NB4 (cell line): ENCODE results near the gene CASZ1.

Source experiments
- DNase-seq: peaks from one replicate; pipeline ENCODE4 v3.0.0; 2010; ENCODE audit warnings: low read depth
- H3K4me3 ChIP-seq: one replicate; pipeline ENCODE4 v1.5.1; 2011; ENCODE audit warnings: mild to moderate bottlenecking, low read depth, low read length, moderate library complexity
- MYC ChIP-seq: IDR thresholded peaks from 2 replicates; pipeline ENCODE4 v1.6.1; 2011; ENCODE audit warnings: low read depth, low read length
- POLR2A ChIP-seq: IDR thresholded peaks from 2 replicates; pipeline ENCODE4 v1.6.1; 2011; ENCODE audit warnings: mild to moderate bottlenecking; ENCODE audit not compliant: insufficient read length; ENCODE audit errors: extremely low read depth
- TF ChIP-seq, protein P1 (sequence below): IDR thresholded peaks from one replicate; pipeline ENCODE4 v1.5.1; 2012; ENCODE audit warnings: low read depth, low read length
- TF ChIP-seq, protein P2 (sequence below): IDR thresholded peaks from 2 replicates; pipeline ENCODE4 v1.6.1; 2011; ENCODE audit warnings: low read depth, low read length

The CASZ1 gene

DNA sequence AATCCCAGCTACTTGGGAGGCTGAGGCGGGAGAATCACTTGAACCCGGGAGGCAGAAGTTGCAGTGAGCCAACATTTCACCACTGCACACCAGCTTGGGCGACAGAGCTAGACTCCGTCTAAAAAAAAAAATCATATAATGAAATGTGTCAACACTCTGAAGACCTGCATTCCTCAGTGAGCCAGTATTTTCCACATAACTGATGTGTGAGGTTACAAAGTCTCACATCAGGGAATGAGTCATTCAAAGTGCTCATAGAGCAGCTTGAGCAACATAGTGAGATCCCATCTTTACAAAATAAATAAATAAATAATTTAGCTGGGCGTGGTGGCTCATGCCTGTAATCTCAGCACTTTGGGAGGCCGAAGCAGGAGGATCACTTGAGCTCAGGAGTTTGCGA lies 65.5 kb downstream of the CASZ1 start:
- DNase-seq = no peak
- TF ChIP-seq, protein P1, sequence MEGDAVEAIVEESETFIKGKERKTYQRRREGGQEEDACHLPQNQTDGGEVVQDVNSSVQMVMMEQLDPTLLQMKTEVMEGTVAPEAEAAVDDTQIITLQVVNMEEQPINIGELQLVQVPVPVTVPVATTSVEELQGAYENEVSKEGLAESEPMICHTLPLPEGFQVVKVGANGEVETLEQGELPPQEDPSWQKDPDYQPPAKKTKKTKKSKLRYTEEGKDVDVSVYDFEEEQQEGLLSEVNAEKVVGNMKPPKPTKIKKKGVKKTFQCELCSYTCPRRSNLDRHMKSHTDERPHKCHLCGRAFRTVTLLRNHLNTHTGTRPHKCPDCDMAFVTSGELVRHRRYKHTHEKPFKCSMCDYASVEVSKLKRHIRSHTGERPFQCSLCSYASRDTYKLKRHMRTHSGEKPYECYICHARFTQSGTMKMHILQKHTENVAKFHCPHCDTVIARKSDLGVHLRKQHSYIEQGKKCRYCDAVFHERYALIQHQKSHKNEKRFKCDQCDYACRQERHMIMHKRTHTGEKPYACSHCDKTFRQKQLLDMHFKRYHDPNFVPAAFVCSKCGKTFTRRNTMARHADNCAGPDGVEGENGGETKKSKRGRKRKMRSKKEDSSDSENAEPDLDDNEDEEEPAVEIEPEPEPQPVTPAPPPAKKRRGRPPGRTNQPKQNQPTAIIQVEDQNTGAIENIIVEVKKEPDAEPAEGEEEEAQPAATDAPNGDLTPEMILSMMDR = no peak
- TF ChIP-seq, protein P2, sequence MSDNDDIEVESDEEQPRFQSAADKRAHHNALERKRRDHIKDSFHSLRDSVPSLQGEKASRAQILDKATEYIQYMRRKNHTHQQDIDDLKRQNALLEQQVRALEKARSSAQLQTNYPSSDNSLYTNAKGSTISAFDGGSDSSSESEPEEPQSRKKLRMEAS = no peak
- TF ChIP-seq MYC (no peak), POLR2A (no peak)
- no peak overlapping the region for H3K4me3 ChIP-seq

DNA sequence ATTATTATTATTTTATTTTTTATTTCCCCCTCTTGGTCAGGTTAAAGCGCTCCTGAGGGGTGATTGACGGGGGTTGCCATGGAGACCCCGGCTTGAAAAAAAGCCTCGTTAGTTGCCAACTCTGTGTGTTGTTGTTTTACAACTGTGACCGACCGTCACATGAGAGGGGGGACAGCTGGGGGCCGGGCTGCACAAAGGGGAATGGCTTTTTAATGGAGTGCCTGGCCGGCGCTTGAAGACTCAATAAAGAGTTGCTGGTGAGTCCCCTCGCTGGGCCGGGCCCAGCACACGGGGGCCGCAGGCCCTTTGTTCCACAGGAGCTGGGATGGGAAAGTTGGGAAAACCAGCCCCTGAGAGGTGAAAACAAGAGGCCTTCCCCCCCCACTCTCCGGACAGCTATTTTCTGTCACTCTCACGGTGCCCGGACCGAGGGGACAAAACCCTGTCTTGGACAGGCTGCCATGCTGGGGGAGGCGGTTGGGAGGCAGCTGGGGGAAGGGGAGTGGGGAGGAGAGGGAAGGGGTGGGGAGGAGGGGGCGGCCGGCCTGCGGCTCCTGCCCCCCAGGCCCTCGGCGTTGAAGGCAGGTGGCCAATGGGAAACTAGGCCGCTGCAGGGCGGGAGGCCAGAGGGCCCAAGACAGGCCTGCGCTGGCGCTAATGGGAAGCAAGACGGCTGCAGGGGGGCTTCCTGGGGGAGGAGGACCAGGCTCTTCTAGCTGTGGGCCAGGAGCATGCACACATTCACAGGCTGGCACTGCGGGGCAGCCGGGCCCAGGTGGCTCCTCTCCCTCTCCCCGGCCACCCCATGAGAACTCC lies 67.6 kb downstream of the CASZ1 start:
- H3K4me3 ChIP-seq = no peak overlapping the region
- no peak for DNase-seq
- TF ChIP-seq MYC (no peak), POLR2A (no peak)
- TF ChIP-seq, protein P1 = no peak
- TF ChIP-seq, protein P2 = no peak

DNA sequence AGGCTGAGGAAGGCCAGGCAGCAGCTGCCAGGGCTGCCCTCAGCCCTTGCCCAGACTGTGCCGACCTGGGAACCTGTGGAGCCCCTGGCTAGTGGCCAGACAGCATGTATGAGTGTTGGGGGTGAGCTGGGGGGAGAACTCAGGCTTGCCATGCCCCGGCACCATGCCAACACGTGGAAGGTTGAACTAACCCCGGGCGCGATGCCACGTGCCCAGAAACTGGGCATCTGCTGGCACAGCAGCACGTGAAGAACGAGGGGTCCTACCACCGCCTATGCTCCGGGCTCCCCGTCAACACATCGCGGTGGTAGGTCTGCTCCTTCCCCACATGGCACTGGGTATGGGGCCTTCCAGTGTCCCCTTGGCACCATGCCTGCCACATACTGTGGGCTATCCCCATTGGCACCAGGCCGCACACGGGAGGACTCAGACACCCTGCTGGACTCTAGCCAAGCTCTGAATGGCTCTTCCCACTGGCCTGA lies 68.7 kb downstream of the CASZ1 start:
- TF ChIP-seq MYC (no peak), POLR2A (no peak)
- TF ChIP-seq, protein P1 = no peak
- TF ChIP-seq, protein P2 = no peak
- DNase-seq = no peak
- no peak overlapping the region for H3K4me3 ChIP-seq

DNA sequence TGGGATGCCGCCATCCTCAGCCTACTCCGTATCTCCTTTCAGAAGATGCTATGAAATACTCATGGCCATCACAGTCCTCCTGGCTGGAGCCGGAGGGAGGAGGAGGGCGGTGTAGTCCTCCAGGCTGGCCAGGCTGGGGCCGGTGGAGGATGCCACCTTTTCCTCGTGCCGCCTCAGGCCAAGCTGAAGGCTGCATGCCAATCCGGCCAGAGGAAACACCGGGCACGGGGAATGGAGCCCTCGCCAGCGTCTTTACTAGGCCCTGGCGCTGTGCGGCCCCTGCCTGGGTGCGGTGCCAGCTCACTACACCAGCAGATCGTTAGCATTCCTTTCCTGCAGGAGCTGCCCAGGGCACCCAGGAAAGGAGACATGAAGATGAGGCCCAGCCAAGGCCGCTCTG lies 70.1 kb downstream of the CASZ1 start:
- no peak overlapping the region for H3K4me3 ChIP-seq
- no peak for DNase-seq
- TF ChIP-seq, protein P2 = no peak
- TF ChIP-seq, protein P1 = no peak
- no peak for TF ChIP-seq MYC
- TF ChIP-seq POLR2A = no peak

DNA sequence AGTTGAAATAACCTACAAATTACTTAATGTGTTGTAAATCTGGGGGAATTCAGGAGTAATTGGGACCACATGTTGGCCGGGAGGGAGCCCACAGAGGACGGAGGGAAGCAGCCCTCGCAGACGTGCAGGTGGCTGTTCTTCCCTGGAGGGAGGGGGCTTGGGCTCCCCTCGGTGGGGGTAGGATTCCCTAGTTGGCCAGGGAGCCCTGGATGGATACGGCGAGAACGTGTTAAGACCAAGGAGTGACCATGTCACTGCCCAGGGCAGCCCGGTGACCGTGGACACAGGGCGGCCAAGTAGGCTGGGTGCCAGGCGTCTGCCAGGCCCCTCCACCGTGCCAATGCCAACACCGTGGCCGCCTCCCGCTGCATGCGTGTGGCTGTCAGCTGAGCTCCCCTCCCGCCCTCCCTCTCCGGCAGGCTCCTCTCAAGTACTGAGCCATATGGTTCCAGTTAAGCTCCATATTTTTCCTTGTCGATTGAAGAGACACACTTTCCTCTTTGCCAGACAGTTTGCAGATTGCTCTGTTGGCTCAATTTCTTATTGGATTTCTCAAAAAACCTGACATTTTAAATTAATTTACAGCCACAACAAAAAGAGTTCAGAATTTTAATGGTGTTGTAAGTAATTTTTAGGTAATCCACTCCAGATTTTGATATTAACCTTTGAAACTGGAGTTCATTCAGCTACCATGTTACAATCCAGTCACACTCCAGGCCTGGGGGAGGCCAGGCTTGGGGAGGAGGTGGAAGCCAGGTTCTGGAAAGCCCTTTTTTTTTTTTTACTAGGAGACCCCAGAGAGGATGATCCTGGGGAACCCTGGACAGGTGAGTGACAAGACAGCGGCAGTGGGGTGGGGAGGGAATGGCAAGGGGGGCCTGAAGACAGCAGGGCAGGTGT lies 71.2 kb downstream of the CASZ1 start:
- no peak overlapping the region for H3K4me3 ChIP-seq
- TF ChIP-seq, protein P2 = no peak
- TF ChIP-seq, protein P1 = no peak
- no peak for TF ChIP-seq POLR2A
- no peak for TF ChIP-seq MYC
- no peak for DNase-seq
